ENCODE measurements around the gene N4BP2L2. TPM values are rescaled to one million over a fixed set of nuclear protein-coding genes. Genes with fewer than 3 reads are reported as not detected.

The N4BP2L2 gene
- total RNA-seq, 1 donor from 2014 or later = 81.9 TPM

GRCh38 chr13:32473650-32474049 lies 64.9 kb downstream of the N4BP2L2 start:
- H3K27ac ChIP-seq (ENCODE audit: low read depth, low read length) = no peak overlapping the region
- TF ChIP-seq EZH2 (IDR thresholded peaks at IDR 0.05; ENCODE audit: insufficient read depth, low read length) (no peak), CTCF (IDR thresholded peaks at IDR 0.05; ENCODE audit: insufficient read depth, low read depth, low read length) (no peak)
- no peak overlapping the region for H2AFZ ChIP-seq (ENCODE audit: low read depth, low read length)
- no peaks in the 10 kb centered on the region for H4K20me1 ChIP-seq (ENCODE audit: insufficient read depth, low read length)
- H3K9ac ChIP-seq (ENCODE audit: low read length) = no peak overlapping the region
- H3K36me3 ChIP-seq (ENCODE audit: insufficient read depth, low read length) = no peaks in the 10 kb centered on the region
- no peak overlapping the region for H3K4me3 ChIP-seq (ENCODE audit: insufficient read depth, low read depth, low read length)
- no peak overlapping the region for H3K4me2 ChIP-seq (ENCODE audit: low read length)
- Mint-ChIP-seq H3K27ac (ENCODE audit: unreplicated experiment) (no peak overlapping the region), H3K27me3 (ENCODE audit: low read depth, unreplicated experiment) (no peaks in the 10 kb centered on the region), H3K4me1 (ENCODE audit: low read depth, unreplicated experiment) (peaks cover 23% of the 10 kb centered on the region), H3K4me3 (ENCODE audit: unreplicated experiment) (no peak overlapping the region), H3K36me3 (ENCODE audit: low read depth, unreplicated experiment) (peaks cover 14% of the 10 kb centered on the region), H3K9me3 (ENCODE audit: unreplicated experiment) (no peaks in the 10 kb centered on the region)
- no peaks in the 10 kb centered on the region for H3K79me2 ChIP-seq (ENCODE audit: insufficient read depth, low read length)
- H3K27me3 ChIP-seq (ENCODE audit: insufficient read depth, low read length) = no peaks in the 10 kb centered on the region
- no peak for DNase-seq (ENCODE audit: low read depth)
- no peaks in the 10 kb centered on the region for H3K4me1 ChIP-seq (ENCODE audit: insufficient read depth, low read length)
- no peaks in the 10 kb centered on the region for H3K9me3 ChIP-seq (ENCODE audit: insufficient read depth, low read depth, low read length)
- no peak for FAIRE-seq

DNA sequence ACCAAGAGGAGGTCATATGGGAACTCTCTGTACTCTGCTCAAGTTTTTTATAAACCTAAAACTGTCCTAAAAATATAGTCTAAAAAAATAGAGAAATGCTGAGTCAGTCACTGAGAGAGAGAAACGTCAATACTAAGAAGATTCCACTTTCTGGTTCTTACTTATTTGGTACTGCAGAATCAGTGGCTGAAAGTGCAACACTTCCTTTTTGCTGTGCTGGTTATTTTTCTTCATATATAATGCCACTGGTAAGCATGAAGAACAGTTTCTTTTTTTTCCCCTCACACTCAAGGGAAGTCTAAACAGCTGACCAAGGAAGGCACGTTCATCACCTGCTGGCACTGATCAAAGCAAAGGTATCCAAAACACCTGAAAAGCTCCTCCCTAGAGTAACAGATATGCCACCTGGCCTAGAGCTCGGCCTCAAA lies 66.4 kb downstream of the N4BP2L2 start:
- TF ChIP-seq CTCF (IDR thresholded peaks at IDR 0.05; ENCODE audit: insufficient read depth, low read depth, low read length) (no peak), EZH2 (IDR thresholded peaks at IDR 0.05; ENCODE audit: insufficient read depth, low read length) (no peak)
- Mint-ChIP-seq H3K27me3 (ENCODE audit: low read depth, unreplicated experiment) (no peaks in the 10 kb centered on the region), H3K4me3 (ENCODE audit: unreplicated experiment) (no peak overlapping the region), H3K9me3 (ENCODE audit: unreplicated experiment) (no peaks in the 10 kb centered on the region), H3K4me1 (ENCODE audit: low read depth, unreplicated experiment) (peaks cover 27% of the 10 kb centered on the region), H3K27ac (ENCODE audit: unreplicated experiment) (peak overlapping the region; percentile 70), H3K36me3 (ENCODE audit: low read depth, unreplicated experiment) (peaks cover 19% of the 10 kb centered on the region)
- Histone ChIP-seq H2AFZ (ENCODE audit: low read depth, low read length) (no peak overlapping the region), H3K4me2 (ENCODE audit: low read length) (no peak overlapping the region), H3K36me3 (ENCODE audit: insufficient read depth, low read length) (no peaks in the 10 kb centered on the region), H3K27me3 (ENCODE audit: insufficient read depth, low read length) (no peaks in the 10 kb centered on the region), H3K4me3 (ENCODE audit: insufficient read depth, low read depth, low read length) (no peak overlapping the region), H3K79me2 (ENCODE audit: insufficient read depth, low read length) (no peaks in the 10 kb centered on the region), H4K20me1 (ENCODE audit: insufficient read depth, low read length) (no peaks in the 10 kb centered on the region), H3K9ac (ENCODE audit: low read length) (no peak overlapping the region), H3K27ac (ENCODE audit: low read depth, low read length) (no peak overlapping the region), H3K4me1 (ENCODE audit: insufficient read depth, low read length) (no peaks in the 10 kb centered on the region), H3K9me3 (ENCODE audit: insufficient read depth, low read depth, low read length) (no peaks in the 10 kb centered on the region)
- DNase-seq (ENCODE audit: low read depth) (no peak), FAIRE-seq (no peak)

- Mint-ChIP-seq H3K36me3 (ENCODE audit: low read depth, unreplicated experiment) (peaks cover 17% of the 10 kb centered on the region), H3K27ac (ENCODE audit: unreplicated experiment) (peak overlapping the region; percentile 70), H3K9me3 (ENCODE audit: unreplicated experiment) (no peaks in the 10 kb centered on the region), H3K4me1 (ENCODE audit: low read depth, unreplicated experiment) (peaks cover 27% of the 10 kb centered on the region), H3K4me3 (ENCODE audit: unreplicated experiment) (no peak overlapping the region), H3K27me3 (ENCODE audit: low read depth, unreplicated experiment) (no peaks in the 10 kb centered on the region)
- H3K36me3 ChIP-seq (ENCODE audit: insufficient read depth, low read length) = no peaks in the 10 kb centered on the region
- H3K4me1 ChIP-seq (ENCODE audit: insufficient read depth, low read length) = no peaks in the 10 kb centered on the region
- FAIRE-seq = no peak
- H3K79me2 ChIP-seq (ENCODE audit: insufficient read depth, low read length) = no peaks in the 10 kb centered on the region
- DNase-seq (ENCODE audit: low read depth) = peak; percentile 60
- H3K4me3 ChIP-seq (ENCODE audit: insufficient read depth, low read depth, low read length) = no peak overlapping the region
- no peaks in the 10 kb centered on the region for H4K20me1 ChIP-seq (ENCODE audit: insufficient read depth, low read length)
- H3K27ac ChIP-seq (ENCODE audit: low read depth, low read length) = no peak overlapping the region
- TF ChIP-seq EZH2 (IDR thresholded peaks at IDR 0.05; ENCODE audit: insufficient read depth, low read length) (no peak), CTCF (IDR thresholded peaks at IDR 0.05; ENCODE audit: insufficient read depth, low read depth, low read length) (no peak)
- H3K27me3 ChIP-seq (ENCODE audit: insufficient read depth, low read length) = no peaks in the 10 kb centered on the region
- H3K9ac ChIP-seq (ENCODE audit: low read length) = no peak overlapping the region
- H3K9me3 ChIP-seq (ENCODE audit: insufficient read depth, low read depth, low read length) = no peaks in the 10 kb centered on the region
- H3K4me2 ChIP-seq (ENCODE audit: low read length) = no peak overlapping the region
- H2AFZ ChIP-seq (ENCODE audit: low read depth, low read length) = no peak overlapping the region
Observed at GRCh38 chr13:32471187-32471922, 67.2 kb downstream of the N4BP2L2 start.
